ENCODE measurements around the gene KLF5. TPM values are rescaled to one million over a fixed set of nuclear protein-coding genes. Genes with fewer than 3 reads are reported as not detected.

The KLF5 gene
- total RNA-seq, 4 donors from 2014 or later: 2.3 to 8.3 (median 4.7) TPM

DNA sequence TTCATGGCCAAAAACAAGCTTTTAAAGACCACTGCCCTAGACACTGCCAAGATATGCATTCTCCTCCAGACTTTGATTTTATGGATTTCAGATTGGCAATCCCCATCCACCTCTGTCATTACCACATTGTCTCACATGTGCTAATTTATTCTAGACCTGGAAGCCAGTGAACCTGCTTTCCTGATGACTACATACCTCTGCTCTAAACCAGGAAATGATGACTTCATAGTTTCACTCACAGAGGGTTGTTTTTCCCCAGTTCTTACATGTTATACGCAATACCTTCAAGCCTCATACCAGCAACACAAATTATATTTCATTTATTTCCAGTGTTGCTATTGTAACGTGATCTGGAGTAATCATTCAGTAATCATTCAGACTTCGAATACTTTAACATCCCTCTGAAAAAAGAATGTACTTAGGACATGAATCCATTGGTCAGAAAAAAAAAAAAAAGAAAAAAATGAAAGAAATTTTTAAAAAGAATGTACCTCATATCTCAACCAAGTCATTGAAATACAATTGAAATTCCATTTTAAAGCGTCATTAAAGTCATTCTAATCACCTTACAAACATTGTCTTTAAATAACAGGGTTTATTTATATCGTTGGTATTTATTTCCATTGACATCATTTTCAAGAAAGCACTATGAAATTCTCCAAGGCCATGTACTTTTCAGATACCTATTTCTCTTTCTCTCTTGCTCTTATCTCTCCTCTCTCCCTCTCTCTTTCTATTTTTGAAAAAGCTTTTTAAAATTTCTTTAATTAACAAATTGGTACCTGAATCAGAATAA is 33.4 kb upstream of the KLF5 start:
- 75% methylated on average over 5 of the region's 5 CpGs for WGBS
- no peaks in the 10 kb centered on the region for H3K9me3 ChIP-seq
- H3K27ac ChIP-seq (replicated peaks in 1 of 4): no peak overlapping the region
- H3K4me3 ChIP-seq: no peak overlapping the region
- H3K4me1 ChIP-seq: no peaks in the 10 kb centered on the region
- DNase-seq (ENCODE audit: extremely low spot score): no peak
- H3K36me3 ChIP-seq: no peaks in the 10 kb centered on the region
- TF ChIP-seq EP300 (IDR thresholded peaks at IDR 0.05) (no peak), POLR2AphosphoS5 (IDR thresholded peaks at IDR 0.05) (no peak), POLR2A (IDR thresholded peaks at IDR 0.05; ENCODE audit: low read depth) (no peak), CTCF (IDR thresholded peaks at IDR 0.05) (no peak)
- H3K27me3 ChIP-seq: no peaks in the 10 kb centered on the region
- intact Hi-C loops (cut with DNase I): no loop called here

DNA sequence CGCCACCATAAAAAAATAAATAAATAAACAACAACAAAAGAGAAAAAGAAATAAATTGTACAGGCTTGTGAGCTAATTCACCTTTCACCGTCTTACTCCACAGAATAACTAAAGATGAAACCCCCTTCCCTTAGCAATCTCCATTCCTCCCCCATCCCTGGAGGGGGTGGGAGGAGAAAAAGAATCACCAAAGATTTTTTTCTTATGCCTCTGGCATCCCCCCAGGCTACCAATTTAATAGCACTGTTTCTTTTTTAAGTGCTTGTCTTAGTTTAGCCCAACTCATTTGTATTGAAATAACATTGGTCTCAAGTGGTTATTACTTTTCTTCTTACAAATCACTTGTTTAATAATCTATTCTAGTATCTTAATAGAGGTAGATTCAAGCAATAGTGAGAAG is 23.9 kb upstream of the KLF5 start:
- no peaks in the 10 kb centered on the region for H3K4me1 ChIP-seq
- no peaks in the 10 kb centered on the region for H3K9me3 ChIP-seq
- no peak overlapping the region for H3K27ac ChIP-seq (replicated peaks in 1 of 4)
- 96% methylated on average over 2 of the region's 2 CpGs for WGBS
- no peak for TF ChIP-seq POLR2A (IDR thresholded peaks at IDR 0.05; ENCODE audit: low read depth)
- TF ChIP-seq POLR2AphosphoS5 (IDR thresholded peaks at IDR 0.05): no peak
- no peak for TF ChIP-seq CTCF (IDR thresholded peaks at IDR 0.05)
- TF ChIP-seq EP300 (IDR thresholded peaks at IDR 0.05): no peak
- intact Hi-C loops (cut with DNase I): no loop called here
- no peaks in the 10 kb centered on the region for H3K27me3 ChIP-seq
- DNase-seq (ENCODE audit: extremely low spot score): no peak
- no peak overlapping the region for H3K4me3 ChIP-seq
- no peaks in the 10 kb centered on the region for H3K36me3 ChIP-seq

DNA sequence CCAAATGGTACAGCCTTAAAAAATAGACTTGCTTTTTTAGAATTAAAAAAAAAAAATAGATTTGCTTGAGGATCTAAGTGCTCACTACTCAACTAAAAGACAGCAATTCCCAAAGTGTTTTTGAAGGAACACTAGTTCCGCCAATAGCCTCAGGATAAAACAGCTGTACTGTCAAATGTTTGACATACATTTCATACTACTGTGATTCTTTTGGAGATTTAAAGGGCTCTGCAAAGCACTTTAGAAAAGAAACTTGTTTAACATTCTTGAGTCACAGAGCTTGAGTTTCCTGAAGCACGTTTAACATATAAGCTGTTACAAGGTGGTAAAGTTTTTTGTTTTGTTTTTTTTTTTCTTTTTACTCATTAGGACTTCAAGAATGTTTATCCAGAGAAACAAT is 23.1 kb upstream of the KLF5 start:
- H3K4me3 ChIP-seq: no peak overlapping the region
- H3K27me3 ChIP-seq: no peaks in the 10 kb centered on the region
- DNase-seq (ENCODE audit: extremely low spot score): no peak
- TF ChIP-seq EP300 (IDR thresholded peaks at IDR 0.05) (no peak), CTCF (IDR thresholded peaks at IDR 0.05) (no peak), POLR2A (IDR thresholded peaks at IDR 0.05; ENCODE audit: low read depth) (no peak), POLR2AphosphoS5 (IDR thresholded peaks at IDR 0.05) (no peak)
- H3K9me3 ChIP-seq: no peaks in the 10 kb centered on the region
- WGBS: 65% methylated on average over 2 of the region's 2 CpGs
- no peak overlapping the region for H3K27ac ChIP-seq (replicated peaks in 1 of 4)
- no peaks in the 10 kb centered on the region for H3K4me1 ChIP-seq
- no peaks in the 10 kb centered on the region for H3K36me3 ChIP-seq
- intact Hi-C loops (cut with DNase I): no loop called here

DNA sequence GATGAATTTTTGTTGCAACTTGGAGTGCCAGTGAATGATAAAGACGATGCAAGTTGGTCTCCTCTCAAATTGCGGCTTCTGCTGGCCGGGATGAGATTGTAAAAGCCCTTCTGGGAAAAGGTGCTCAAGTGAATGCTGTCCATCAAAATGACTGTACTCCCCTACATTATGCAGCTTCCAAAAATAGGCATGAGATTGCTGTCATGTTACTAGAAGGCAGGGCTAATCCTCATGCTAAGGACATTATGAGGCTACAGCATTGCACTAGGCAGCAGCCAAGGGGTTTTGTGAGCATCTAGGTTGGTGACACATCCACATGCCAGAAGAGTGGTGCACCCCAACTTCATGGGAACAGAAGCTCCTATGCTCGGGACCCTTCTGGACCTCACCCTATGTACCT is 22.2 kb upstream of the KLF5 start:
- TF ChIP-seq POLR2A (IDR thresholded peaks at IDR 0.05; ENCODE audit: low read depth) (no peak), CTCF (IDR thresholded peaks at IDR 0.05) (no peak), POLR2AphosphoS5 (IDR thresholded peaks at IDR 0.05) (no peak), EP300 (IDR thresholded peaks at IDR 0.05) (no peak)
- no peaks in the 10 kb centered on the region for H3K9me3 ChIP-seq
- intact Hi-C loops (cut with DNase I): no loop called here
- H3K4me1 ChIP-seq: no peaks in the 10 kb centered on the region
- no peak for DNase-seq (ENCODE audit: extremely low spot score)
- no peaks in the 10 kb centered on the region for H3K36me3 ChIP-seq
- H3K27ac ChIP-seq (replicated peaks in 1 of 4): no peak overlapping the region
- H3K4me3 ChIP-seq: no peak overlapping the region
- WGBS: 100% methylated on average over 4 of the region's 4 CpGs
- H3K27me3 ChIP-seq: no peaks in the 10 kb centered on the region

DNA sequence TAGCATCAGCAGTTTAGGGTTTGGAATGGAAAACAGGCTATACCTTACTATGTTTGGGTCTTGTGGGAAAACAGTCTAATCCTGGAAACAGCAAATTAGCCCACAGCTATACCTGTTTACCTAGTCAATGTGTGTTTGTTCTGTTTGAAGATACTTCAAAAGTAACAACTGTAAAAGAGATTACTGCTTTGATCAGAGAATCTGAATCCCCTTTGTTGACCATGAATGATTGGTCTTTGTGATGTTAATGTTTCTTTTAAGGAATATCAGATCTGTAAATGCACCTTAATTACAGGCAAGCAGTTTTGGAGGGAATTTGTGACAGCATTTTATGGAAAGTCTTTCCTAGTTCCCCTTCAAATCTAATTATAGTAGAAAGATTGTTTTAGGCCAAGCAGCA is 20.7 kb upstream of the KLF5 start:
- intact Hi-C loops (cut with DNase I): no loop called here
- no peaks in the 10 kb centered on the region for H3K27me3 ChIP-seq

More for the DNA sequence above, 20.7 kb upstream of the KLF5 start:
- H3K36me3 ChIP-seq: no peaks in the 10 kb centered on the region
- H3K4me1 ChIP-seq: no peaks in the 10 kb centered on the region
- no peak for DNase-seq (ENCODE audit: extremely low spot score)
- no peak overlapping the region for H3K27ac ChIP-seq (replicated peaks in 1 of 4)
- H3K9me3 ChIP-seq: no peaks in the 10 kb centered on the region
- TF ChIP-seq POLR2A (IDR thresholded peaks at IDR 0.05; ENCODE audit: low read depth) (no peak), EP300 (IDR thresholded peaks at IDR 0.05) (no peak)
- no peak overlapping the region for H3K4me3 ChIP-seq
